Activated CD4-positive, alpha-beta T cell treated with anti-CD3 and anti-CD28 coated beads for 36 hours (primary cell): ENCODE measurements around the gene OR3A1. TPM values are rescaled to one million over a fixed set of nuclear protein-coding genes. Genes with fewer than 3 reads are reported as not detected.
"Not testable (repeated sequence)": the region's sequence is repeated elsewhere in the genome, so short reads cannot be mapped to it uniquely, and the experiment has no call there.

ENCODE experiments used
- ATAC-seq: fragments of 200-7000 bp; cut with Tn5 transposase; one replicate; pipeline ENCODE4 v1.10.0; 2021; ENCODE audit warnings: mild to moderate bottlenecking, moderate library complexity
- CTCF ChIA-PET: fragments of 350-600 bp; sonication (Branson Sonifier 250); formaldehyde crosslinking; loops from one replicate; lab custom pipeline; 2021; ENCODE audit warnings: antibody characterized with exemption; lab: Charles Lee
- POLR2A ChIA-PET: fragments of 350-600 bp; sonication (Branson Sonifier 250); formaldehyde crosslinking; loops from one replicate; lab custom pipeline; 2021; ENCODE audit warnings: antibody characterized with exemption, inconsistent platforms; lab: Charles Lee
- DNase-seq: peaks from one replicate; pipeline ENCODE4 v3.0.0-alpha.2; 2020
- H3K27ac Mint-ChIP-seq: one replicate; pipeline ENCODE4 v1.8.0; 2021; ENCODE audit warnings: mixed read lengths
- H3K27me3 Mint-ChIP-seq: one replicate; pipeline ENCODE4 v1.8.0; 2021; ENCODE audit warnings: mixed read lengths
- H3K36me3 Mint-ChIP-seq: one replicate; pipeline ENCODE4 v1.8.0; 2021; ENCODE audit warnings: low read depth, mixed read lengths
- H3K4me1 Mint-ChIP-seq: one replicate; pipeline ENCODE4 v1.8.0; 2021; ENCODE audit warnings: mixed read lengths
- H3K4me3 Mint-ChIP-seq: one replicate; pipeline ENCODE4 v1.8.0; 2021; ENCODE audit warnings: mild to moderate bottlenecking, moderate library complexity, mixed read lengths
- H3K9me3 Mint-ChIP-seq: one replicate; pipeline ENCODE4 v1.8.0; 2021; ENCODE audit warnings: low read depth, mixed read lengths
- intact Hi-C, 2 experiments: fragments of 100-400 bp; cut with DNase I in 1 of 2; cut with micrococcal nuclease in 1 of 2; formaldehyde crosslinking; loops; one replicate each; pipeline versions ENCODE4 v1.14.2 to v1.15.1; 2022 to 2024; cut with DNase I, micrococcal nuclease
- total RNA-seq, 2 experiments: library from RNA; stranded (reverse); gene quantifications; one replicate each; pipeline ENCODE4 v1.2.3, GENCODE V29; 2021

Gene OR3A1, protein sequence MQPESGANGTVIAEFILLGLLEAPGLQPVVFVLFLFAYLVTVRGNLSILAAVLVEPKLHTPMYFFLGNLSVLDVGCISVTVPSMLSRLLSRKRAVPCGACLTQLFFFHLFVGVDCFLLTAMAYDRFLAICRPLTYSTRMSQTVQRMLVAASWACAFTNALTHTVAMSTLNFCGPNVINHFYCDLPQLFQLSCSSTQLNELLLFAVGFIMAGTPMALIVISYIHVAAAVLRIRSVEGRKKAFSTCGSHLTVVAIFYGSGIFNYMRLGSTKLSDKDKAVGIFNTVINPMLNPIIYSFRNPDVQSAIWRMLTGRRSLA
- under 1 TPM; 0.25 to 0.56 TPM for total RNA-seq

DNA sequence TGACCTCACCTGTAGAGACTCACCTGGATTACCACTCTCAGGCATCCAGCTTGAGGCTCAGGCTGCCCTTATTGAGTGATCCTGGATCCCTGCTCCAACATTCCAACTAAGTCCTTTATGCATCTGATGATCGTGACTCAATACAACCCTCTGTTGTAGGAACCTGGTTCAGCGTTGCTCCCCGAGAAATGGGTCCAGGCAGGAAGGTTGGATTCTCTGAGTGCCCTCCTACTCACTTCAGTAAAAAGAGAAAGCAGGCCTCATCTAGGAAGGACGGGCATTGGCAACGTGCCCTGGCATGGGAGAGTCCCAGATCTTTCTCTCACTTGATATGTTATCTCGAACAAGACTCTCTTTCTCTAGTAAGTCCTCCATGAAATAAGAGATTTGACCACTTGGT, at the start of gene OR3A1:
OR3A1 (minus strand) TSS at position 101 of the 400 bp plus-strand sequence. CDS start 5,778 bp downstream, outside the sequence.
- Mint-ChIP-seq H3K4me3 (no peak within 1 kb of the TSS), H3K4me1 (no peaks in the 10 kb centered on the region), H3K27ac (no peak within 1 kb of the TSS), H3K9me3 (no peaks in the 10 kb centered on the region), H3K27me3 (peaks cover 4% of the 10 kb centered on the region), H3K36me3 (no peaks in the 10 kb centered on the region)
- ChIA-PET POLR2A (no interaction called here), CTCF (no interaction called here)
- no peak for DNase-seq
- intact Hi-C loops = no loop called here
- no peak for ATAC-seq

DNA sequence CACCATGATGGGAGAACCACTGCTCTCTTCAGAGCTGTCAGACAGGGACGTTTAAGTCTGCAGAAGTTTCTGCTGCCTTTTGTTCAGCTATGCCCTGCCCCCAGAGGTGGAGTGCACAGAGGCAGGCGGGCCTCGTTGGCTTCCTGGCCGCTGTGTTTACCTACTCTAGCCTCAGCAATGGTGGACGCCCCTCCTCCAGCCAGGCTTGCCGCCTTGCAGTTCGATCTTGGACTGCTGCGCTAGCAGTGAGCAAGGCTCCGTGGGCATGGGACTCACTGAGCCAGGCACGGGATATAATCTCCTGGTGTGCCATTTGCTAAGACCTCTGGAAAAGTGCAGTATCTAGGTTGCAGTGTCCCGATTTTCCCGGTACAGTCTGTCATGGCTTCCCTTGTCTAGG, 44.6 kb upstream of the OR3A1 start:
- DNase-seq, H3K4me1 Mint-ChIP-seq, intact Hi-C loops, H3K9me3 Mint-ChIP-seq, ATAC-seq, H3K36me3 Mint-ChIP-seq, CTCF ChIA-PET, H3K27ac Mint-ChIP-seq, H3K4me3 Mint-ChIP-seq, POLR2A ChIA-PET: not testable (repeated sequence)
- H3K27me3 Mint-ChIP-seq = peaks cover 15% of the 10 kb centered on the region

DNA sequence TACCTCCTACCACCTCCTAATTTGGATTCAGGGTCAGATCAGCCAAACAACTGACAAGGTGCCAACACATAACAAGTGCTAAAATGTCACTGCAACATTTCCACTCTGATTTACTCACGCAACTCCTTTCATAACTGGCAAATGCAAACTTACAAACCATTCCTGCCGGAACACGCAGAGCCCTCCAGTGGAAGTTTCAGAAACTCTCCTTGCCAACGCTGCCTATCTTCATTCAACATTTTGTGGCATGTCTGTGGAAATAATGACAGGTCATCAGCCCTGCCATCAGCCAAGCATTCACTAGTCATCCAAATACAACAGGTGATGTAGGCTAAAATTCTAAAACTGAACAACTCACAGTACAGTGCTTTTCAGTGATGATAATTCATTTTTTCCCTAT, 37.7 kb upstream of the OR3A1 start:
- H3K9me3 Mint-ChIP-seq = peaks cover 7% of the 10 kb centered on the region
- ChIA-PET POLR2A (no interaction called here), CTCF (no interaction called here)
- ATAC-seq = no peak
- no peak for DNase-seq
- peaks cover 11% of the 10 kb centered on the region for H3K27me3 Mint-ChIP-seq
- H3K4me3 Mint-ChIP-seq = no peak overlapping the region
- intact Hi-C loops = no loop called here
- no peaks in the 10 kb centered on the region for H3K36me3 Mint-ChIP-seq
- H3K27ac Mint-ChIP-seq = no peak overlapping the region
- H3K4me1 Mint-ChIP-seq = no peaks in the 10 kb centered on the region

DNA sequence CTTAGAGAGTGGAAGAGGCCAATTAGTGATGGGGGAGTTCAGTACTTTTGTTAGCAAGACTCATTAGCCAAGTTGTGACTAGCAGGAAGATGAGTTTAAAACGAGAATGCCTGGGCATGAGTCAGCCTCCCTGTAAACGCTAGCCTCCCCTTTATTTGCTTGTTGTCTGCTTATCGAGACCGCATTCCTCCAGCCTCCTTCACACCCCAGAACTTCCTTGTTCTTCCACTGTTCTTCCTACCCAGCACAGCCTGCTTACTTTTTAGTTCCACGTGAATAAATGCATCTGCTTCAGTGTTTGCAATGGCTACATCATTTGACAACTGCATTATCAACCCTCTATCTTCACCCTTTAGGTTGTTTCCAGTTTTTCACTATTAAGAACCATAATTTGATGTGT, 20.2 kb upstream of the OR3A1 start:
- Mint-ChIP-seq H3K9me3 (no peaks in the 10 kb centered on the region), H3K4me1 (no peaks in the 10 kb centered on the region), H3K4me3 (no peak overlapping the region), H3K27me3 (no peaks in the 10 kb centered on the region), H3K27ac (no peak overlapping the region), H3K36me3 (no peaks in the 10 kb centered on the region)
- POLR2A ChIA-PET = no interaction called here
- intact Hi-C loops = no loop called here
- DNase-seq (no peak), ATAC-seq (no peak)
- CTCF ChIA-PET = no interaction called here

DNA sequence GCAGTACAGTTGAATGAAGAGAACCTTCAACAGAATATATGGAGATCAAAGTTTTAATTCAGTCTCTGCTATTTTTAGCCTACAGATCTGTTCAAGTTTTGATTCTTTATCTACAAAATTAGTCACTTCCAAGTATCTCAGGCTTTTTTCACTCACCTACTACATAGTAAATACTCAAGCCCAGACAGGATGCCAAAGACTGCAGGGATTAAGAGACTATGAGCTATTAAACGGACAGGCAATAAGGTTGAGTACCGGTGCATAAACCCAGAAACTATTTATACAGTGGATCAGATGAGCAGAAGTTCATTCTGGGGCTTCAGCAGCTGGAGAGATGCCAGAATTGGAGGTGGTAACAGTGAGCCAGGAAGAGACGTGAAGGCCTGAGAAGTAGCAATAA, 18.7 kb upstream of the OR3A1 start:
- intact Hi-C loops = no loop called here
- Mint-ChIP-seq H3K4me1 (no peaks in the 10 kb centered on the region), H3K9me3 (no peaks in the 10 kb centered on the region), H3K27ac (no peak overlapping the region), H3K4me3 (no peak overlapping the region), H3K27me3 (no peaks in the 10 kb centered on the region), H3K36me3 (no peaks in the 10 kb centered on the region)
- DNase-seq = no peak
- ChIA-PET POLR2A (no interaction called here), CTCF (interaction anchor here (0.8 kb wide), 1 partner anchor 33 kb away, joined by 4 read pairs; no protein-coding TSS in a partner anchor)
- ATAC-seq = no peak

DNA sequence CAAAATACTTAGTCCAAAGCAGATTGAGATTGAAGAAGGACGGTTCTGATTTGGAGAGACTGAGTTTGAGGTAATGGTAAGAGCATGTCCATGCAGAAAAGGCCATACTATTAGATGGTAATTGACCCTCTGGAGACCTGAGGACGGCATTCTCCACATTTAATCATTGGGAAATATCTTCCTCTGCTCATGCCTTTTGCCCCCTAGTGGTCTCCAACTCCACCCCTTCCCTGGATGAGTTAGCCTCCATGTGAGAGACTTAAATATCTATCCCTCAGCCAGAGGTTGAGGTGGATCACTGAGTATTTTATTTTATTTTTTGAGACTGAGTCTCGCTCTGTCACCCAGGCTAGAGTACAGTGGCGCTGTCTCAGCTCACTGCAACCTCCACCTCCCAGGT, 10.4 kb upstream of the OR3A1 start:
- Mint-ChIP-seq H3K4me3 (no peak overlapping the region), H3K9me3 (no peaks in the 10 kb centered on the region), H3K27ac (no peak overlapping the region), H3K4me1 (no peaks in the 10 kb centered on the region), H3K36me3 (no peaks in the 10 kb centered on the region), H3K27me3 (no peaks in the 10 kb centered on the region)
- POLR2A ChIA-PET = no interaction called here
- intact Hi-C loops = no loop called here
- DNase-seq (no peak), ATAC-seq (no peak)
- CTCF ChIA-PET = no interaction called here

DNA sequence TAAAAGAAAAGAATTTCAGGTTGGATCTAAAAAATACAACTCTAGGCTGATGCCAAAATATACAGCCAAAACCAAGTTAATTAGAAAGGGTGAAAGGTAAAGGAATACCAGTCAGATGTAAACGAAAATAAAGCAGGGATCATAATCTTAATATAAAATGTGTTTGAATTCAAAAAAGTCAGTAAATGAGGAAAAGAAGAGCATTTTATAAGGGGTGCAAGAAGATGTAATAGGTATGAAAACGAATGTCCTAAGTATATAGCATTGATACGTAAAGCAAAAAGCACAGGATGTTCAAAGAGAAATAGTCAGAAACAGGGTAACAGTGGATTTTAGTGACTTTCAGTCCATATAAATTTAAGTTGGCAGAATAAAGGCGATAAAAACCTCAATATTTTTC, 2.5 kb downstream of the OR3A1 start:
- POLR2A ChIA-PET = no interaction called here
- Mint-ChIP-seq H3K27ac (no peak overlapping the region), H3K36me3 (no peaks in the 10 kb centered on the region), H3K4me3 (no peak overlapping the region), H3K27me3 (peaks cover 12% of the 10 kb centered on the region), H3K9me3 (peaks cover 2% of the 10 kb centered on the region), H3K4me1 (no peaks in the 10 kb centered on the region)
- intact Hi-C loops = no loop called here
- ATAC-seq = no peak
- CTCF ChIA-PET = no interaction called here
- no peak for DNase-seq

DNA sequence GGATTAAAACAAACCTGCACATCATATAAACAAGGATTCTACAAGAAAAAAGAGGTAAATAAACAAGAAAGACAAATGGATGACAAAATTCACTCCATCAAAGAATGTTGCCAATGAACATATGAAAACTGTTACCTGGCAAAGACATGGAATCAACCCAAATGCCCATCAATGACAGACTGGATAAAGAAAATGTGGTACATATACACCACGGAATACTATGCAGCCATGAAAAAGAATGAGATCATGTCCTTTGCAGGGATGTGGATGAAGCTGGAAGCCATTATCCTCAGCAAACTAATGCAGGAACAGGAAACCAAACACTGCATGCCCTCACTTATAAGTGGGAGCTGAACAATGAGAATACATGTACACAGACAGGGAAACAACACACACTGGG, 4.6 kb downstream of the OR3A1 start:
- intact Hi-C loops, CTCF ChIA-PET, DNase-seq, ATAC-seq, H3K9me3 Mint-ChIP-seq, POLR2A ChIA-PET, H3K27ac Mint-ChIP-seq, H3K4me1 Mint-ChIP-seq, H3K36me3 Mint-ChIP-seq, H3K4me3 Mint-ChIP-seq: not testable (repeated sequence)
- H3K27me3 Mint-ChIP-seq = peaks cover 12% of the 10 kb centered on the region

DNA sequence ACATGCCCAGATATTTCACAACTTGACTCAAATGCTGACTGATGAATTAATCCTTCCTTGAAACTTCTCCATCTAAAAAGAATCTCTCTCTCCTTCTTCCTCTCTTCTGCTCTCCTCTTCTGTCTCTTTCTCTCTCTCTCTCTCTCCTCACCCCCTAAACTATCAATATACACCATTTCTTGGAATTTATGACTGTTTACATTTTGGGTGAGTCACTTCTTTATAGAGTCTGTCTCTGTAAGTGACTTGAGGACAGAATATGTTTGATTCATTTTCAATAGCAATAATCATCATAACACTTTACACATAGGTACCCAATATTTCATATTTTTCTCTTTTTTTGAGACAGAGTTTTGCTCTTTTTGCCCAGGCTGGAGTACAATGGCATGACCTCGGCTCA, 15.3 kb downstream of the OR3A1 start:
- ChIA-PET CTCF (interaction anchor here (0.7 kb wide), 1 partner anchor 63 kb away, joined by 3 read pairs; no protein-coding TSS in a partner anchor), POLR2A (no interaction called here)
- Mint-ChIP-seq H3K36me3 (no peaks in the 10 kb centered on the region), H3K27ac (no peak overlapping the region), H3K27me3 (no peaks in the 10 kb centered on the region), H3K4me3 (no peak overlapping the region), H3K9me3 (no peaks in the 10 kb centered on the region), H3K4me1 (no peaks in the 10 kb centered on the region)
- intact Hi-C loops = loop anchor here in 1 of 2 experiments (5.0 kb wide), 1 partner anchor 129 kb away; the partner anchor contains the start of gene OR3A3
- DNase-seq (no peak), ATAC-seq (no peak)

DNA sequence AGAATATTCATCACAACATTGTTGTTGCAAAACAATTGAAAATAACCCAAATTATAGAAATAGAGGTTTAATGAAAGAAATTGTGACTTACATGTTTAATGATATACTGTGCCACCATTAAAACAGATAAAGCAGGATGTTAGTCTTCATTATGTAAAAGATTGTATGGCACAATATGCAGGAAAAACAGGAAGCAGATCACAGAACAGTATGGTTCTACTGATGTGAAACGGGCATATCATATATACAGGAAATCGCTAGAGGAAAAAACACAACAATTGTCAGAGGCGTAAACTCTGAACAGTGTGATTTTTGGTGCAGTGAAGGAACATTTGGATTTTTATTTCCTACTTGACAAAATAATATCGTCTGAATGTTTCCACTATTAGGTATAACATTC, 22.0 kb downstream of the OR3A1 start:
- Mint-ChIP-seq H3K27me3 (no peaks in the 10 kb centered on the region), H3K9me3 (peaks cover 9% of the 10 kb centered on the region), H3K36me3 (peaks cover 4% of the 10 kb centered on the region), H3K27ac (no peak overlapping the region), H3K4me1 (no peaks in the 10 kb centered on the region), H3K4me3 (no peak overlapping the region)
- intact Hi-C loops = no loop called here
- DNase-seq (no peak), ATAC-seq (no peak)
- POLR2A ChIA-PET = no interaction called here
- CTCF ChIA-PET = no interaction called here

DNA sequence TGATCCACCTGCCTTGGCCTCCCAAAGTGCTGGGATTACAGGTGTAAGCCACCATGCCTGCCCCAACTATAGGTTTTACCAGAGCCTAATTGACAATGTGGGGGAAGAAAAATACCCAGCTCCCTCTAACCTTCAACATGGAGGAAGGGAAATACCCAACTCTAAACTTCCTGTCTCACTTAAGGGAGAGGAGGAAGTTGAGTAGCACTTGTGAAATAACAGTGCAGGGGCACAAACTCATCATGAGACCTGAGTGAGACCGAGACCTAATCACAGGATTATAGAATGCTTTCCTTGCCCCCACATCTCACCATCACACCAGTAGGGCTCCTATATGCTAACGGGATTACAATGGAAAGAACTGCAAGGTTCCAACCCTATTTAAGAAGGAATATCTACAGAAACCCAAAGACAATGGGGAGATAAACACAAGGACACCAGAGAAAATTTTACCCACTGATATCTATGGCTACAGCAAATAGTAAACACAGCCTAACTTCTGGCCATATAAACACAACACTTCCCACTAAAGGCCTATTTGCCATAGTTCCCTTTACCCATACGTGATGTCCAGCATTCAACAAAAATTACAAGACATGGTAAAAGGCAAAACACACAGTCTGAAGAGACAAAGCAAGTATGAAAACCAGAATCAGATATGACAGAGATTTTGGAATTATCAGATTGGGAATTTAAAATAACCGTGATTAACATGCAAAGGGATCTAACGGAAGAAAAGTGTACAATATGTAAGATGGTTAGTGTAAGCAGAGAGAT, 26.9 kb downstream of the OR3A1 start:
- Mint-ChIP-seq H3K27ac (no peak overlapping the region), H3K27me3 (peaks cover 2% of the 10 kb centered on the region), H3K9me3 (peaks cover 11% of the 10 kb centered on the region), H3K4me3 (no peak overlapping the region), H3K36me3 (peaks cover 4% of the 10 kb centered on the region), H3K4me1 (no peaks in the 10 kb centered on the region)
- no peak for ATAC-seq
- intact Hi-C loops = no loop called here
- POLR2A ChIA-PET = no interaction called here
- CTCF ChIA-PET = interaction anchor here (1.0 kb wide), 1 partner anchor 45 kb away, joined by 3 read pairs; no protein-coding TSS in a partner anchor
- DNase-seq = no peak

DNA sequence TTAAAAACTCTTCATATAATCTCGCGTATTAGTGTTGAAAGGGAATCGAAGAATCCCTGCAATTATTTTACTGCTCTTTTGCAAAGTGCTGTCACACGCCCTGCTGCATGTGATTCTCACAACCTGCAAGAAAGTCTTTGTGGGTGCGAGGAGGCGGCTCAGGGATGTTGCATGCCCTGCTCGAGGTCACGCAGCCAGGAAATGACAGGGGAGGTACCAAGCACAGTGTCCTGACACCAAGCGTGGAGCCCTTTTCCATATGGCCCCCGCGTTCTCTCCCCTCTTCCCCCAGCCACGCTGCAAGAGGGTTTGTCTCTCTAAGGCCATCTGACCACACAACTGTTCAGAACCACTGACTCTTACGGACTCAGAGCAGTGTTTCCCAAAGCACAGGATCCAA, 37.6 kb downstream of the OR3A1 start:
- DNase-seq = no peak
- no peak for ATAC-seq
- intact Hi-C loops = no loop called here
- H3K27me3 Mint-ChIP-seq = peaks cover 3% of the 10 kb centered on the region
- no peak overlapping the region for H3K4me3 Mint-ChIP-seq
- no peak overlapping the region for H3K27ac Mint-ChIP-seq
- CTCF ChIA-PET = interaction anchor here (0.7 kb wide), 1 partner anchor 68 kb away, joined by 3 read pairs; no protein-coding TSS in a partner anchor
- POLR2A ChIA-PET = no interaction called here
- H3K4me1 Mint-ChIP-seq = no peaks in the 10 kb centered on the region
- H3K36me3 Mint-ChIP-seq = no peaks in the 10 kb centered on the region
- no peaks in the 10 kb centered on the region for H3K9me3 Mint-ChIP-seq
